GM21381 (cell line): ENCODE data around the gene GADD45A.

Experiments used
- ATAC-seq: cut with Tn5 transposase; IDR thresholded peaks from one replicate; pipeline ENCODE4 v1.9.1; 2021; ENCODE audit warnings: mild to moderate bottlenecking, moderate library complexity; ENCODE audit not compliant: unreplicated experiment

Gene GADD45A

DNA sequence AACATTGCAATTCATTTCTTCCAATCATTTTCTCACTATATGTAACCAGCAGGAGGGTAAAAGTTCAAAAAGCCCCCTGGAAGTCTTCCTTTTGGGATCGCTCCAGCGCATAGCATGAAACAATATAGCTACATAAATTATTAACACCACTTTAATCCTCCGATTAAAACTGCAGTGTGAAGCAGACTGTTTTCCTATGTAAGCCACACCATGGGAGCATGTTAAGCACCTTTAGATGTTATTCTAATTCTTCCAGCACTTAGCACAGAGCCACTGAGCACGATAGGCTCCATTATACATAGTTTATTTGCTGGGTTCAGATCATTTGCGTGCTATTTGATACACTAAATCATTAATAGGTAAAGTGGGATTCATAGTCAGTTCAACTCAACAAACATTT, 18.4 kb upstream of the GADD45A start:
- no peak for ATAC-seq

DNA sequence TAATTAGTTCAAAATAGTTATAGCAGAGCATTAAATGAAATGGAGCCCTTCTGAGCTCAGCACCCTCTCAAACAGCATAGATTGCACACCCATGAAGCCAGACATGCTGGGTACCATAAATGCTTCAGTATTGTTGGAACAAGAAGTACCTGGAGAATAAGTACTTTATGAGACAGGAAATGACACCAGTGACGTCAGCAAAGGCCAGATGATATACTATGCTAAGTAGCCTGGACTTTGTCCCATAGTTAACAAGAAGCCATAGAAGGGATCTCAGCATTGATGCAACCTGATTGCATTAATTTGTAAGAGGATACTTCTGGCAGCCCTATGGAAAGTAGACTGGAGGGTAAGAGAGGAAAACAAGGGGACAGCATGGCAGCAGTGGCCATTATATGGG, 16.3 kb upstream of the GADD45A start:
- no peak for ATAC-seq

DNA sequence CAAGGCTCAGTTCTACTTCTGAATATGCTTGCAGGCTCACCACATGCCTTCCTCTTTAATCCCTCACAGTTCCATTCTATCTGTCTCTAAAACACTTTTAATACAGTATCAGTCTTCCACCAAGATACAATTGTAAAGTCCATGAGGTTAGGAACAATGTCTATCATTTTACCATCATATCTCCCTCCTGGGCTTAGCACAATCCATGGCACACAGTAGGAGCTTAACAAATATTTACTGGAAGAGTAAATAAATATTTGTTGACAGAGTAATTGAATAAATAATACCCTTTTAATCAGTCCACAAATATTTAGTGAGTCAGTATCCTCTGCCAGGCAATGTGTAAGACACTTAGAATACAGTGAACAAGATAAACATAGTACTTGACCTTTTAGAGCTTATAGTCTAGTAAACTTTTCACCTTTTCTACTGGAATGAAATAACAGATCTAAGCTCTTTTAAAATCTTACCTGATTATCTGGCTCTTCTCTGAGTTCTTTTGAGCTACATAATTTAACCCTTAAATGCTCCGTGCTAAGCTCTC, 12.7 kb upstream of the GADD45A start:
- ATAC-seq, result no peak

DNA sequence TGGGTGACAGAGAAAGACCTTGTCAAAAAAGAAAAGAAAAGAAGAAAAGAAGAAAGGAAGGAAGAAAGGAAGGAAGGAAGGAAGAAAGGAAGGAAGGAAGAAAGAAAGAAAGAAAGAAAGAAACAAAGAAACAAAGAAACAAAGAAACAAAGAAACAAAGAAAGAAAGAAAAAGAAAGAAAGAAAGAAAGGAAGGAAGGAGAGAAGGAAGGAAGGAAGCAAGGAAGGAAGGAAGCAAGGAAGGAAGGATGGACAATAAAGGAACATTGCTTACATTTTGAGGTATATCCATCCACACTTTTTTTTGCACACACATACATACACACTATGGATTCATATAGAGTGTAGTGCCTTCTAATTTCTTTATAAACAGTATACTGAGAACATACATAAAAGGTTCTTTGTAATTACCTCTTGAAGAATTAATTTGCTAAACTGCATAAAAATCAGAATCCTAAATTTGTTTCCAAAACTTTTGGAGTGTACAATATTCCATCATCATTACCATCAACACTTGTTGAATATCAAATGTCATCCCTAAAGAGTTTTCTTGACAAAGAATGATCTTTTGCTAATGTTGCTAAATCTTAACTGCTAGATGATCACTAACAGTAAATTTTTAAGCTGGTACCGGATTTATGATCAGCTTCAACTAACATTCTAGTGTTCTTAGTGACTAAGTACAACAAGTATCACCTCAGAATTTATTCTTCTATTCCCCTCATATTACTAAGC, 11.4 kb upstream of the GADD45A start:
- ATAC-seq, result no peak

DNA sequence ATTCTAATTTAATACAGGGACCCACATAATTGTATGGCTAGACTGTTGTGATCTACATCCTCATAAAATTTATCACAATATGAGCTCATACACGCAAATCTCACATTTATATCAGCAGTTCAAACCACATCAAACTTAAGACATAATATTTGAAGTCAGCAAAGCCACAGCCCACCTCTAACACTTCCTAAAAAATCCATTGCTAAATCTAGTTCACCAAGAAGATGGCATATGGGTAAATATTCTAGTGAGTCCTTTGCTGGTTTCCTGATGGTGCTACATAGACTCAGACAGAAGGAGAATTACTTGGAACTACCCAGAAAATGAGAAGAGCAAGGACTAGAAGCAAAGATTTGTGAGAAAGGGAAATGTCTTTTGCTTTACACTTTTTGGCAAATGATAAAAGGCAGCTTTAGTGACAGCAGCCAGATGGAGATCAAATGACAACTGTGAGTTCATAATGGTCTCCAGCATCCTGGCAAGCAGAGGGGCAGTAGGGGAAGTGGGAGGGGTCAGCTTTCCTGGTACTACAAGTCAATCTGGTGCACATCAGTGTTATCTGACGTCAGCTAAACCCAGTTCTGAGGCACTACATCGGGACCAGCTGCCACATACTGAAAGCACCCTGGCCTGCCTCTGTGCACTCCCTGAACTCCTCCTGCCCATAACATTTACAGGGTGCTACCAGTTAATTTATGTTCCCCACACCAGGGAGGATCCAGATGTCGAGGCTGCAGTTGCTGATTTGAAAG, 10.6 kb upstream of the GADD45A start:
- no peak for ATAC-seq

DNA sequence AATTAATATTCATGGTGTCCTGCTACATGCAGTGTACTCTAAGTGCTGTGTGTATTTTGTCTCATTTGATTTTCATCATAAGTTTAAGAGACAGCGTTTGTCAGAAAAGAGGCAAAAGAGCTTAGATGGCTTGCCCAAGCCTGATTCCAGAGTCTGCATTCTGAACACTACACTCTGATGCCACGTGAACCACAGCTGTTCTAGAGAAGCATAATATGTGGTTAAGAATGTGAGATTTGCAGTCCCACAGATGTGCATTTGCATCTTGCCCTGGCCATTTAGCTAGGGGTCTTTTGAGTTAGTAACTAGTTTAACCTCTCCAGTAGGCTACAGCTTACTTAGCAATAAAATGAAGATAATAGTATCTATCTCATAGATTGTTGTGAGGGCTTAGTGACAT, 9.2 kb upstream of the GADD45A start:
- peak; percentile 84 for ATAC-seq

DNA sequence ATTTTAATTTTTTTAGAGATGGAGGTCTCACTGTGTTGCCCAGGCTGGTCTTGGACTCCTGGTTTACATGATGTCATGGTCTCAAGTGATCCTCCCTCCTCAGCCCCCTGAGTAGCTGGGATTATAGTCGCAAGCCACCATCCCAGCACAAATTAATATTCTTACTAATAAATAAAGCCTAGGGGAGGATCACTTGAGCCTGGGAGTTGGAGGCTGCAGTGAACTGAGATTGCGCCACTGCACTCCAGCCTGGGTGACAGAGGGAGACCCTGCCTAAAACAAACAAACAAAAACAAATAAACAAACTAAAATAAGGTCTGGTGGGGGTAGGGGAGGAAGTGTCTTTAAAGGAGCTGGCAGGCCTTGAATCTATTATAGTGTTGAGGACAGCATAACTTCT, 8.7 kb upstream of the GADD45A start:
- ATAC-seq, result no peak

DNA sequence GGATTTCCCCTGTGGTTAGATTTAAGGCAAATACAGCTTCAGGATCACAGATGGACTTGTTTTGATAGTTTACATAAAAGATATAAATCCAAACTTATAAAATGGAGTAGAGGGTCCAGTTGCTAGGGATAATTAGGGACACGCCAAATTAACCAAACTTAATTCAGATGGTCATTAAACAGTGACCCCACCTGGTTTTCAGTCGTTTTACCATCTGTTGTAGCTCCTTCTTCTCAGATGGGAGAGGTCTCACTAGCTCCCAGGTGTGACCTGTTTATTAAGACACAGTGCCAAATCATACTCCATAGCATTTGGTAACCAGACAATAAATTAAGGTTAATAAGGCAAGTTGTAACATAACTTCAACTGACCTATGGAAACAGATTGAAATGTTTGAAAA, 8.1 kb upstream of the GADD45A start:
- no peak for ATAC-seq

DNA sequence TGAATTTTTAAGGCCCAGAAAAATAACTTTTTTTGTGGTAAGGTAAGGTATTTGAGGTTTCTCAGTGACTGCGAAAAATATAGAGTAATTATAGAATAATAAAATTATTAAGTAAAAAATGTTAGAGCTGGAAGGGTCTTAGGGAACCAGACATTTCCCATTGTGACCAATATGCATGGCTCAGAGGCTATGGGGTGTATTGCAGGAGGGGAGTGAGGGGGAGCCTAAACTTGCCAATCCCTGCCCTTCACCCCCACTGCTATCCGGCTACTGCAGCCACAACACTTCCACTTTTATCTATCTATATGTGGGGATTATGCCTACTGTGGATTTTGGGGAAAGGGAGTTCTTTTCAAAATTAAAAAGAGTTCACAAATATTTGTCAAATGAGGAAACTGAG, 7.6 kb upstream of the GADD45A start:
- ATAC-seq, result no peak

DNA sequence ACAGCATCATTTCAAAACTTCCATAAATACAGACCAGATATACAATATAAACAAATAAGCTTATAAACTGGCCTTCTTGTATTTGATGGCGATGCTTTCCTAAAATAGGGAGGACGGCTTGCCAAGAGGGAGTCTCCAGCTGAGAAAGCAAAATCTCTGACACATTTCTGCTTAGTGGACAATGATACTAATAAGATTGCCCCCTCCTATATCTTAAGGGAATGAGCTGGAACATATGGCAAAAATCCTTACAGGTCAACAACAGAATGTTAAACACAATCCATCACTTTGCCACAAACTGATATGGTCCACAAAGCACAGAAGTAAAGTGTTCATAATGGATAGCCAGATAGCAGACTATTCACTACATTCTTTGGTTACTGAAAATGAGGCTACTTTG, 7.1 kb upstream of the GADD45A start:
- no peak for ATAC-seq

DNA sequence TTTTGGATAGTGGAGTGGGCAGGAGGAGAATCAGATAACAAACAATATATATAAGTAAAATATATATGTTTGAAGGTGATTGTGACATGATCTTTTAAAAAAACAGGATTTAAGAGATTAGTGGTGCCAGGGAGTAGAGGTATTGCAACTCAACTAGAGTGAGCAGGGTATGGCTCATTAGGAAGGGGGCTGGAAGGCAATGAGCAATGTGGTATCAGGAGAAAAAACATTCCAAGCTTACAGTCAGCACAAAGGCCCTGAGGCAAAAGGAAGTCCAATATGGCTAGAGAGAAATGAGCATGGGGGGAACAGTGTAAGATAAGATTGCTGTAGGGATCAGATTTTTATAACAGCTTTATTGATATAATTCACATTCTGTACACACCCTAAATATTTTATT, 5.3 kb upstream of the GADD45A start:
- ATAC-seq, result no peak

DNA sequence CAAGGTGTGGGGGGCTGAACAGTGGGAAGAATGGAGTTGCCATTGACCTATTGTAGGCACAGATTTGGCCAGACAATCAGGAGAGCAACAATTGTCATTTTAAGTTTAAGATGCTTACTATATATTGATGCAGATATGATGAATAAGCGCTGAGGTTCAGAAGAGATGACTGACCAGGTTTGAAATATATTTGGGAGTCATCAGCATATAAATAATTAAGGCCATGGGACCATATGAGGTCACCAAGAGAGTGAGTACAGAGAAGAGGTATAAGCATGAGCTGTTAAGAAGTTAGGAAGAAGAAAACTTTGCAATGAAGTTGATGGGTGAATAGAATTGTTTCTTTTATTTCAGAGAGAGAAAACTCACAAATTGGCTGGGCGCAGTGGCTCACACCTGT, 4.5 kb upstream of the GADD45A start:
- no peak for ATAC-seq

DNA sequence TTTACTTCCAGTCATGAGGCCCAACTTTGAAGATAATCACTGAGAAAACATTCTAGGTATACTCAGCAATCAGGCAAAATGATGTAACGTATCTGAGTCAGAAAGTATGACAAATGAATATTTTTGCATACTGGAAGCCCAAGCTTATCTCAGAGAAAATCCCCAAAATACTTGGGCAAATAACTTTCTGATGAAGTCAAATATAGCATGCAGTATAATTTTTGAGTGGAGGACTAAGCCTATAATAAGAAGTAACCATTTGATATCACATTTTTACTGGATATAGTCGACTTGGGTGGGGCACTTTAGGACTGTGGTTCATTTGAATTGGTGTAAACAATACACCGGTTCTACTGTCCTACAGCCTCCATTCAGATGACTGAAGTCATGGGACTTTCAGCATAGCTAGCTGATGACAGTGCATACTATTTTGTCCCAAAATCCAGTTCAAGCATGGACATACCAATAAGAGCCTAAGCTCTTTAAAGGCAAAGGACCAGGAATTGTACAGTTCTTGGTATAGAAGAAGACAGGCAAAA, 2.3 kb upstream of the GADD45A start:
- no peak for ATAC-seq

DNA sequence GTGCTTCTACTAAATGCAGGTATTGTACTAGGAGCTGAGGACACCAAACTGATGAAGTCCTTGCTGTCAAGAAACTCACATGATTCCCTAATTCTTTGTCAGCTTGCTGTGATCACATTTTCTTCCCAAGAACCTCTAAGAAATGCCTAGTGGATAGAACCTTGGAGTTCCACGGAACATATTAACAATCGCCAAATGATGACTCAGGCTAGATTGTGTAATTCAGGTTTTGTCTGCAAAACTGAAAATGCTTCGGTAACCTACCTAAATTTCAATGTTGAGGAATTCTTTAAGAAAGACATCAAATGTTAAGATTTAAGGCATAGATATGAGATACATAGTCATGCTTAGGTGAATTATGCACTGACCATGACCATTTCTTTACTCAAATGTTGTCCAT, 1.7 kb upstream of the GADD45A start:
- no peak for ATAC-seq

DNA sequence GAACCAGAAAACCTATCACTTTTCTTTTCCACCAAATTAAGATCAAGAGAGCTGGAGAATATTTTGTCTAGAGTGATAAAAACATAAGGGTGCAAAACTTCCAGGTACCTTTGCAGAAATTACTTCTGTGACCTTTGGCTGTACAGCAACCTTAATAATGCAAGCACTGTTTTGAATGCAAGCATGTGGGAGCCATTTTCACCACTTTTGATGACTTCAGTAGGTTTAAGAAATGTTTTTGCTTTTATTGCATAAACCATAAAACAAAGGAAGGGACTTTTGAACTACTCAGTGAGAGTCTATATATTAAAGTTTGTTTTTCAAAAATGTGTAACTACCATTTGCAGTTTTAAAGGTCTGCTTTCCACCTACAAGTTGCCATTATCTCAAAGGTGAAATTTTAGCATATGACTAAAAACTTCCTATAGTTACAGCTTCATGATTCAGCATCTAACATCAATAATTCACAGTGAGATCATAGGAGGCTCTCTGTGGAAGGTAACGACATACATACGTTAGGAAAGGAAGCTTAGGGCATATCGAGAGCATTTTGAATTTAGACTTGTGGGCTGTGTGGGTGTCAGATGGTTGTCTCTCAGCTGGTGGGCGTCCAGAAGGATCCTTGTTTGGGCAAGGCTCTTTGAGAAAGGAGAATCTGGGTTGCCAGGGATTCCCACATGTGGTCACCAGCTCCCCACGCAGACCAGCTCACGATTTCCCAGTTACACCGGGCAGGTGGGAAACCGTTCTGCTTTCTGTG, 1.1 kb upstream of the GADD45A start:
- ATAC-seq, result no peak

DNA sequence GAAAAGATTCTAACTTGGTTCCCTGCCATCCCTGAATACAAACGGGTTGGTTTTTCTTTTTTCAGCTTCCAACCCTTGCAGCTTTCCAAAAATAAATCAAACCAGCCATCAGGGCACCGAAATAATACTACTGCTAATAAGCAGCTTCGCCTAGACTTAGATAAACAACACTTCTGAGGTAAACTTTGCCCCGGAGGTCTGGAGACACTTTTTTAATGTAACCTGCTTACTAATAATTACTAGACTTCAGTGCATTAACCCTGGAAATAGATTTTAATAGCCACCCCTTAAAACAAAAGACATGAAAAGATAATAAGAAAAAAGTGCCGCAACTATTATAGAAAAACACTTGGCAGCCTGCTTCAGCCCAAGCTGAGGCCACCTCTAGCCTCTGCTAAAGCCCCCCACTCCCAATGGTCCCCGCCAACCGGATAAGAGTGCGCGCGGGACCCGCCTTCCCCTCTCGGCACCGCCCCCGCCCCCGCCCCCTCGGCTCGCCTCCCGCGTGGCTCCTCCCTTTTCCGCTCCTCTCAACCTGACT, 405 bp upstream of the GADD45A start:
- no peak for ATAC-seq

DNA sequence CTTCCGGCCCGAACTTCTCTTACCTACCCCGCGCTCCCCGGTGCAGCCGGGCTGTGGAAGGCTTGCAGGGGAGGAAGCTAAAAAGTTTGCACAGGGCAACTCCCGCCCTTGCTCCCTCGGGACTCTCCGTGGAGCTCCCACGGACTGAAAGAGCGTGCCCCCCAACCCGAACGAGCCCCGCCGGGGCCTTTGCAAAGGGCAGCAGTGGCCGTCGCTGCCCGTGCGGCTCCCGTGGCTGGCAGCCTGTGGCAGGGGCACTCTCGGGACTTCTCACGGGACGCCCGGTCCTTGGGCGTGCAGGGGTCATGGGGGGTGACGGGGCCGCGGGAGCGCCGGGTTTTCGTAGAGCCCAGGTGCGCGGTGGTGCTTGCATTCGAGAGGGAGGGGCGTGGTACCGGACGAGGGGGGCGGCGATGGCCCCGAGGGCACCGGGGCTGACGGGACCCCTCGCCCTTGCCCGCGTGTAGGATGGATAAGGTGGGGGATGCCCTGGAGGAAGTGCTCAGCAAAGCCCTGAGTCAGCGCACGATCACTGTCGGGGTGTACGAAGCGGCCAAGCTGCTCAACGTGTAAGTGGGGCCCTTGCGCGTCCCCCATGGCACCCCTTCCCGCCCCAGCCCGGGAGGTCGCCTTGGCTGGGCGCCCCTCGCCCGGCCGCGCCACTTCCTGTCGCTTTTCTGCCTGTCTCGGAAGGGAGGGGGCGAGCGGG, 711 bp downstream of the GADD45A start:
- peak; percentile 10 for ATAC-seq

DNA sequence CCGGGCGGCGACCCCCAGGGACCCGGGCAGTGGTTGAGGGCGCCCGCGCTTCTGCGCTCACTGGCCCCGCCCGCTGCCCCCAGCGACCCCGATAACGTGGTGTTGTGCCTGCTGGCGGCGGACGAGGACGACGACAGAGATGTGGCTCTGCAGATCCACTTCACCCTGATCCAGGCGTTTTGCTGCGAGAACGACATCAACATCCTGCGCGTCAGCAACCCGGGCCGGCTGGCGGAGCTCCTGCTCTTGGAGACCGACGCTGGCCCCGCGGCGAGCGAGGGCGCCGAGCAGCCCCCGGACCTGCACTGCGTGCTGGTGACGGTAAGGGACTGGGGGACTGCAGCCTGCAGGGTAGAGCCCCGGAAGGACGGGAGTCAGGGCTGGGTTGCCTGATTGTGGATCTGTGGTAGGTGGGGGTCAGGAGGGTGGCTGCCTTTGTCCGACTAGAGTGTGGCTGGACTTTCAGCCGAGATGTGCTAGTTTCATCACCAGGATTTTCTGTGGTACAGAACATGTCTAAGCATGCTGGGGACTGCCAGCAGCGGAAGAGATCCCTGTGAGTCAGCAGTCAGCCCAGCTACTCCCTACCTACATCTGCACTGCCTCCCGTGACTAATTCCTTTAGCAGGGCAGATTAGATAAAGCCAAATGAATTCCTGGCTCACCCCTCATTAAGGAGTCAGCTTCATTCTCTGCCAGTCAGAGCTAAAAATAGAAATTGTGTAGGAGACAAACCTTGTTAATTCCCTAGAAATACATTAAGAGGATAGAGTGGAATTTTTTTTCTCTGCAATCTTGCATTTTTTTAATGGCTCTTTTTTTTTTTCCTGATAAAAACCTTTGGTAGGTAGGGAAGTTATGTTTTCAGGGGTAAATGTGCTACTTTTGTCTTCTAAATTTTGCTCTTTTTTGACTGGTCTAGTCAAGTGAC, 1.5 kb downstream of the GADD45A start:
- ATAC-seq, result peak; percentile 20

DNA sequence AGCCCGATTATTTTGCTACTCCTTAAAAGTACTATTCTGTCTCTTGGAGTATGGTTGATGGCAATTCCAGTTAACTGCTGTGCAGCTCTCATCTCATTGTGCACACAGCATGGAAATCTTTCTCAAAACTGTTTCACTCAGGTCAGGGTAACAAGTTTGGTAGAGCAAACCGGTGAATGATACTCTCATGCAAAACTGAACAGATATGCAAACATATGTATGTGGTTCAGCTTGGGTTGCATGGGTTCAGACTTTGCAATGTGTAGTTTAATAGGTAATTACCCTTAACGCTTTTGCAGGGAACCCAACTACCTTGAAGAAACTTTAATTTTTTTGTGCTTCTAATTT, 2.2 kb downstream of the GADD45A start:
- no peak for ATAC-seq
